ENCODE measurements around the gene ENPP6. TPM values are rescaled to one million over a fixed set of nuclear protein-coding genes. Genes with fewer than 3 reads are reported as not detected.
A peak's percentile ranks its signal among the peaks of the same experiment; 100 is the strongest.

The ENPP6 gene
- total and polyA plus RNA-seq, 2 of the 13 experiments (the other 11 are each of a cell fraction or from before 2014, with no cell fraction given) = not detected

DNA sequence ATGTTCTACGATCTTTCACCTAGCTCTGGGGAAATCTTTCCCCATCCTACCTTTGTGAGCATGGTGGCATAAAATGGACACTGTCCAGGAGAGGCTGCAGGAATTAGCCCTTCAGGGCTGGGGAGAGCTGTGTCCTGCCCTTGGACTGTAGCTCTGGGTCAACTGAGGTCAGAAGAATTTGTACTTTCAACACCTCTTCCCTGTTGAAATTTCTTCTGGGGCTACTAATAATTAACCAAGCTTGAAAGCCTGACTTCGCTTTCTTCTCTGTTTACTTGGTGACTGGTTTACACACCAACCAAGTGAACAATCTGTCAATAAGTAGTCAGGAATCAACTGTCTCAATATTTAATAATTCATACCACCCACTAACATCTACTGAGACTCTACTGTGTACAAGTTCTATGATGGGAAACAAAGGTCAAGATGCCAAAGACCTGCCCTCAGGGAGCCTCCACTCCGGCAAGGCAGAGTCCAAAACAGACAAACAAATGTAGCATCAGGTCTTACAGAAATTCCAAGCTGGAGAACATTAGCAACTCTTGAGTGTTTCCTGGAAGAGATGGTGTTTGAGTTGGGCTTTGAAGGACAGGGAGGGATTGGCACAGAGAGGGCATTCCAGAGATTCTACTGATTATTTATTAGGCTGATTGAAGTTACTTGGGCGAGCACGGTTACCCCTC lies 113.1 kb downstream of the ENPP6 start (continued):
- TF ChIP-seq ZNF567 (CRISPR knock-in tag; IDR thresholded peaks at IDR 0.05; ENCODE audit: borderline replicate concordance) (no peak), SMC3 (IDR thresholded peaks at IDR 0.05; ENCODE audit: low read length) (no peak), CHCHD3 (CRISPR knock-in tag; IDR thresholded peaks at IDR 0.05) (no peak), TEAD3 (CRISPR knock-in tag; optimal IDR thresholded peaks at IDR 0.05; ENCODE audit: borderline replicate concordance) (peak; percentile 28), RBM22 (optimal IDR thresholded peaks at IDR 0.05; ENCODE audit: low read length) (no peak), PLRG1 (conservative IDR thresholded peaks at IDR 0.05) (no peak), TBX2 (CRISPR knock-in tag; IDR thresholded peaks at IDR 0.05; ENCODE audit: borderline replicate concordance) (peak; percentile 99), KAT2B (IDR thresholded peaks at IDR 0.05; ENCODE audit: borderline replicate concordance, low read depth, low read length) (no peak), NRL (CRISPR knock-in tag; IDR thresholded peaks at IDR 0.05; ENCODE audit: borderline replicate concordance) (no peak), MLX (CRISPR knock-in tag; IDR thresholded peaks at IDR 0.05) (no peak), SETDB1 (CRISPR knock-in tag; IDR thresholded peaks at IDR 0.05; ENCODE audit: borderline replicate concordance) (peak; percentile 83; the same call in 1 of the 2 replicates), RFX1 (IDR thresholded peaks at IDR 0.05) (no peak), ZNF256 (CRISPR knock-in tag; conservative IDR thresholded peaks at IDR 0.05) (no peak), HNF4G (IDR thresholded peaks at IDR 0.05; ENCODE audit: borderline replicate concordance, low read depth, low read length) (peak; percentile 53), HNF4G (CRISPR knock-in tag; IDR thresholded peaks at IDR 0.05; ENCODE audit: borderline replicate concordance, low read depth) (0 out of 2 replicates have a peak, but pooled peaks have one; percentile 31), ADNP (CRISPR knock-in tag; IDR thresholded peaks at IDR 0.05) (no peak), KLF13 (CRISPR knock-in tag; IDR thresholded peaks at IDR 0.05) (no peak), ZNF720 (CRISPR knock-in tag; IDR thresholded peaks at IDR 0.05) (no peak)
- TF ChIP-seq, protein P1, sequence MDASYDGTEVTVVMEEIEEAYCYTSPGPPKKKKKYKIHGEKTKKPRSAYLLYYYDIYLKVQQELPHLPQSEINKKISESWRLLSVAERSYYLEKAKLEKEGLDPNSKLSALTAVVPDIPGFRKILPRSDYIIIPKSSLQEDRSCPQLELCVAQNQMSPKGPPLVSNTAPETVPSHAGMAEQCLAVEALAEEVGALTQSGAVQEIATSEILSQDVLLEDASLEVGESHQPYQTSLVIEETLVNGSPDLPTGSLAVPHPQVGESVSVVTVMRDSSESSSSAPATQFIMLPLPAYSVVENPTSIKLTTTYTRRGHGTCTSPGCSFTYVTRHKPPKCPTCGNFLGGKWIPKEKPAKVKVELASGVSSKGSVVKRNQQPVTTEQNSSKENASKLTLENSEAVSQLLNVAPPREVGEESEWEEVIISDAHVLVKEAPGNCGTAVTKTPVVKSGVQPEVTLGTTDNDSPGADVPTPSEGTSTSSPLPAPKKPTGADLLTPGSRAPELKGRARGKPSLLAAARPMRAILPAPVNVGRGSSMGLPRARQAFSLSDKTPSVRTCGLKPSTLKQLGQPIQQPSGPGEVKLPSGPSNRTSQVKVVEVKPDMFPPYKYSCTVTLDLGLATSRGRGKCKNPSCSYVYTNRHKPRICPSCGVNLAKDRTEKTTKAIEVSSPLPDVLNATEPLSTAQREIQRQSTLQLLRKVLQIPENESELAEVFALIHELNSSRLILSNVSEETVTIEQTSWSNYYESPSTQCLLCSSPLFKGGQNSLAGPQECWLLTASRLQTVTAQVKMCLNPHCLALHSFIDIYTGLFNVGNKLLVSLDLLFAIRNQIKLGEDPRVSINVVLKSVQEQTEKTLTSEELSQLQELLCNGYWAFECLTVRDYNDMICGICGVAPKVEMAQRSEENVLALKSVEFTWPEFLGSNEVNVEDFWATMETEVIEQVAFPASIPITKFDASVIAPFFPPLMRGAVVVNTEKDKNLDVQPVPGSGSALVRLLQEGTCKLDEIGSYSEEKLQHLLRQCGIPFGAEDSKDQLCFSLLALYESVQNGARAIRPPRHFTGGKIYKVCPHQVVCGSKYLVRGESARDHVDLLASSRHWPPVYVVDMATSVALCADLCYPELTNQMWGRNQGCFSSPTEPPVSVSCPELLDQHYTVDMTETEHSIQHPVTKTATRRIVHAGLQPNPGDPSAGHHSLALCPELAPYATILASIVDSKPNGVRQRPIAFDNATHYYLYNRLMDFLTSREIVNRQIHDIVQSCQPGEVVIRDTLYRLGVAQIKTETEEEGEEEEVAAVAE (CRISPR knock-in tag; IDR thresholded peaks at IDR 0.05; ENCODE audit: borderline replicate concordance) = no peak
- TF ChIP-seq, protein P2, sequence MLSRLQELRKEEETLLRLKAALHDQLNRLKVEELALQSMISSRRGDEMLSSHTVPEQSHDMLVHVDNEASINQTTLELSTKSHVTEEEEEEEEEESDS (CRISPR knock-in tag; IDR thresholded peaks at IDR 0.05; ENCODE audit: borderline replicate concordance) = no peak
- TF ChIP-seq, protein P3, sequence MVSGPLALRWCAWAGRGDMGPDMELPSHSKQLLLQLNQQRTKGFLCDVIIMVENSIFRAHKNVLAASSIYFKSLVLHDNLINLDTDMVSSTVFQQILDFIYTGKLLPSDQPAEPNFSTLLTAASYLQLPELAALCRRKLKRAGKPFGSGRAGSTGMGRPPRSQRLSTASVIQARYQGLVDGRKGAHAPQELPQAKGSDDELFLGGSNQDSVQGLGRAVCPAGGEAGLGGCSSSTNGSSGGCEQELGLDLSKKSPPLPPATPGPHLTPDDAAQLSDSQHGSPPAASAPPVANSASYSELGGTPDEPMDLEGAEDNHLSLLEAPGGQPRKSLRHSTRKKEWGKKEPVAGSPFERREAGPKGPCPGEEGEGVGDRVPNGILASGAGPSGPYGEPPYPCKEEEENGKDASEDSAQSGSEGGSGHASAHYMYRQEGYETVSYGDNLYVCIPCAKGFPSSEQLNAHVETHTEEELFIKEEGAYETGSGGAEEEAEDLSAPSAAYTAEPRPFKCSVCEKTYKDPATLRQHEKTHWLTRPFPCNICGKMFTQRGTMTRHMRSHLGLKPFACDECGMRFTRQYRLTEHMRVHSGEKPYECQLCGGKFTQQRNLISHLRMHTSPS (CRISPR knock-in tag; IDR thresholded peaks at IDR 0.05; ENCODE audit: low read depth) = 0 out of 2 replicates have a peak, but pooled peaks have one; percentile 60

Measured in HepG2 (cell line).